OCI-LY1 (cell line): Measurements from ENCODE around the gene FXYD3.

ENCODE experiments used
- H2AFZ ChIP-seq: fragments of 200-600 bp; sonication (generic), shearing (Covaris generic); 2 replicates; pipeline ENCODE4 v1.6.0; 2014; ENCODE audit warnings: antibody characterized with exemption, mild to moderate bottlenecking, low read length
- H3F3A ChIP-seq: fragments of 200-600 bp; sonication (generic), shearing (Covaris generic); 2 replicates; pipeline ENCODE4 v1.6.0; 2014; ENCODE audit warnings: mild to moderate bottlenecking, antibody characterized with exemption, low read length, moderate library complexity; ENCODE audit not compliant: insufficient read depth
- H3K27ac ChIP-seq: fragments of 200-600 bp; sonication (generic); 2 replicates; pipeline ENCODE4 v1.5.1; 2014; ENCODE audit warnings: low read length, mixed run types, mild to moderate bottlenecking, low read depth; ENCODE audit not compliant: poor library complexity, severe bottlenecking
- H3K27me3 ChIP-seq: fragments of 200-600 bp; sonication (generic); 2 replicates; pipeline ENCODE4 v1.6.0; 2014; ENCODE audit warnings: antibody characterized with exemption, mild to moderate bottlenecking, low read length, moderate library complexity; ENCODE audit not compliant: insufficient read depth
- H3K36me3 ChIP-seq: fragments of 200-600 bp; sonication (generic); 2 replicates; pipeline ENCODE4 v1.6.1; 2014; ENCODE audit warnings: mild to moderate bottlenecking, antibody characterized with exemption, low read length, moderate library complexity, mixed read lengths; ENCODE audit not compliant: insufficient read depth
- H3K4me1 ChIP-seq: fragments of 200-600 bp; sonication (generic); 2 replicates; pipeline ENCODE4 v1.5.1; 2014; ENCODE audit warnings: mild to moderate bottlenecking, low read length, moderate library complexity; ENCODE audit not compliant: insufficient read depth, severe bottlenecking
- H3K4me2 ChIP-seq: fragments of 200-600 bp; sonication (generic), shearing (Covaris generic); 2 replicates; pipeline ENCODE4 v1.6.1; 2014; ENCODE audit warnings: low read length
- H3K4me3 ChIP-seq: fragments of 200-600 bp; sonication (generic); 2 replicates; pipeline ENCODE4 v1.5.1; 2014; ENCODE audit warnings: low read length, low read depth, mild to moderate bottlenecking, mixed read lengths; ENCODE audit not compliant: poor library complexity, severe bottlenecking
- H3K79me2 ChIP-seq: fragments of 200-600 bp; shearing (Covaris generic); 2 replicates; pipeline ENCODE4 v1.6.1; 2016; ENCODE audit warnings: mixed run types, low read length, mixed read lengths; ENCODE audit not compliant: insufficient read depth
- H3K9ac ChIP-seq: fragments of 200-600 bp; sonication (generic), shearing (Covaris generic); 2 replicates; pipeline ENCODE4 v1.6.1; 2014; ENCODE audit warnings: mild to moderate bottlenecking, low read length, mixed read lengths
- H3K9me2 ChIP-seq: fragments of 200-600 bp; sonication (generic), shearing (Covaris generic); 2 replicates; pipeline ENCODE4 v1.6.1; 2014; ENCODE audit warnings: low read depth, mild to moderate bottlenecking, low read length, mixed read lengths
- H3K9me3 ChIP-seq: fragments of 200-600 bp; shearing (Covaris generic); 2 replicates; pipeline ENCODE4 v1.6.1; 2014; ENCODE audit warnings: low read length, mixed read lengths
- H4K20me1 ChIP-seq: fragments of 200-600 bp; sonication (generic), shearing (Covaris generic); 2 replicates; pipeline ENCODE4 v1.6.0; 2016; ENCODE audit warnings: mild to moderate bottlenecking, low read length; ENCODE audit not compliant: insufficient read depth
- EZH2 ChIP-seq: fragments of 200-600 bp; sonication (generic), shearing (Covaris generic); IDR thresholded peaks from 2 replicates; pipeline ENCODE4 v1.8.0; 2017; ENCODE audit warnings: borderline replicate concordance, mixed run types, mild to moderate bottlenecking, antibody characterized with exemption, low read length, moderate library complexity, mixed read lengths
- TF ChIP-seq, protein P1 (sequence below): fragments of 200-600 bp; sonication (generic), shearing (Covaris generic); IDR thresholded peaks from 2 replicates; pipeline ENCODE4 v1.5.1; 2017; ENCODE audit warnings: mild to moderate bottlenecking, antibody characterized with exemption, low read length, moderate library complexity, mixed read lengths

The FXYD3 gene

DNA sequence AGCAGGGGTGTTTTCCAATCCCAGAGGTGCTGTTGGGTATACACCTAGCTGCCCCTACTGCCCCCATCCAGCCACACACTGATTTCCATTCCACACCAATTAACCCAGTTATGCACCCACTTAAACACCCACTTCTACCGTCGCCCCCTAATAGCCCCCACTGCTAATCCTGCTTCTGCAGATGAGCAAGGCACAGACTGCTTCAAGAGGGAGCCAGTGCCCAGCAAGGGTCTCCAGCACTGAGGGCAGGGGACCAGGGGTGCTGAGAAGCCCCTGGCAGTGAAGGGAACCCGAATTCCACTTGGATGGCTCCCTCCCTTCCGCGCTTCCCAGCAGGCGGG lies 28.6 kb downstream of the FXYD3 start:
- no peak overlapping the region for H2AFZ ChIP-seq
- H3K27me3 ChIP-seq, result no peaks in the 10 kb centered on the region
- no peaks in the 10 kb centered on the region for H3K9me2 ChIP-seq
- H4K20me1 ChIP-seq, result no peaks in the 10 kb centered on the region
- H3K4me1 ChIP-seq, result peaks cover 15% of the 10 kb centered on the region
- H3K4me2 ChIP-seq, result no peak overlapping the region
- H3F3A ChIP-seq, result no peaks in the 10 kb centered on the region; the same call in 1 of the 2 replicates
- no peaks in the 10 kb centered on the region for H3K36me3 ChIP-seq
- no peak overlapping the region for H3K27ac ChIP-seq
- H3K4me3 ChIP-seq, result no peak overlapping the region
- H3K79me2 ChIP-seq, result no peaks in the 10 kb centered on the region
- no peaks in the 10 kb centered on the region for H3K9me3 ChIP-seq
- H3K9ac ChIP-seq, result no peak overlapping the region
- no peak for TF ChIP-seq EZH2
- TF ChIP-seq, protein P1, sequence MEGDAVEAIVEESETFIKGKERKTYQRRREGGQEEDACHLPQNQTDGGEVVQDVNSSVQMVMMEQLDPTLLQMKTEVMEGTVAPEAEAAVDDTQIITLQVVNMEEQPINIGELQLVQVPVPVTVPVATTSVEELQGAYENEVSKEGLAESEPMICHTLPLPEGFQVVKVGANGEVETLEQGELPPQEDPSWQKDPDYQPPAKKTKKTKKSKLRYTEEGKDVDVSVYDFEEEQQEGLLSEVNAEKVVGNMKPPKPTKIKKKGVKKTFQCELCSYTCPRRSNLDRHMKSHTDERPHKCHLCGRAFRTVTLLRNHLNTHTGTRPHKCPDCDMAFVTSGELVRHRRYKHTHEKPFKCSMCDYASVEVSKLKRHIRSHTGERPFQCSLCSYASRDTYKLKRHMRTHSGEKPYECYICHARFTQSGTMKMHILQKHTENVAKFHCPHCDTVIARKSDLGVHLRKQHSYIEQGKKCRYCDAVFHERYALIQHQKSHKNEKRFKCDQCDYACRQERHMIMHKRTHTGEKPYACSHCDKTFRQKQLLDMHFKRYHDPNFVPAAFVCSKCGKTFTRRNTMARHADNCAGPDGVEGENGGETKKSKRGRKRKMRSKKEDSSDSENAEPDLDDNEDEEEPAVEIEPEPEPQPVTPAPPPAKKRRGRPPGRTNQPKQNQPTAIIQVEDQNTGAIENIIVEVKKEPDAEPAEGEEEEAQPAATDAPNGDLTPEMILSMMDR, result no peak

DNA sequence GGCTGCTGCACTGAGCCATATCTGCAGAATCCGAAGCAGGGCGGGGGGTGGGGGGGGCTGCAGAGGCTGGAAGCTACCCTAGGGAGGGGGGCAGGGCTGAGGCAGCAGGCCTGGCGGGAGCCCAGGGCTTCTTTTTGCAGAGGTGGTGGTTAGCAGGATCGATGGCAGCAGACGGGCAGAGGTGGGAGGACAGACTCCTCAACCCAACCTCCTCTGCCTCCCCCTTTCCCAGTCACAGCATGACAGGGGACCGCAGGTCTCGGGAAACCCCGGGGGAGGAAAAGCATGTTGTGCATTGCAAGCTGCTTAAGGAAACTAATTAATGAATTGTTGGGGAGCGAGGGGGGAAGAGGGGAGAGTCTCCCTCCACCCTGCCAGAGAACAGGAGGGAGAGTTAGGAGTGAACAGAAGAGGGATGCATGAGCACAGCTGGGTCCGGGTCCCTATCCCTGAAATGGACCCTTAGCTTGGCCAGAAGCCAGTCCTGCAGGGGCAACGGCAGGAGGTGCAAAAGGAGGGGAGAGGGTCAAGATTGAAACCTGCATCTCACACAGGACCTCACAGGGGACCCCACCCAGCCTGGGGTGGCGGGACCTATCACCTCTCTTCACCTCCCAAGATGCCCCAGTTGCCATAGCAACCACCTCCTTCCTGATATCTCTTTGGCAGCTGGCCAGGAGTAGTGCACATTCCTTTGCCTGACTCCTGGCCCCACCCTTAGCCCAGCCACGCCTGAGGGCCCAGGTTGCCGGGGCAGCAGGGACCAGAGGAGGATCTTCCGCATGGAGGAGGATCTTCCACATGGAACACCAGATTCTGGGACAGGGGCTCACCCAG lies 29.2 kb downstream of the FXYD3 start:
- Histone ChIP-seq H3K27me3 (no peaks in the 10 kb centered on the region), H3K9me3 (no peaks in the 10 kb centered on the region), H3K27ac (no peak overlapping the region), H3K4me2 (no peak overlapping the region), H4K20me1 (no peaks in the 10 kb centered on the region), H3F3A (no peaks in the 10 kb centered on the region; the same call in 1 of the 2 replicates), H3K79me2 (no peaks in the 10 kb centered on the region), H3K36me3 (no peaks in the 10 kb centered on the region), H3K4me3 (no peak overlapping the region), H3K4me1 (peaks cover 15% of the 10 kb centered on the region), H3K9me2 (no peaks in the 10 kb centered on the region), H3K9ac (no peak overlapping the region), H2AFZ (no peak overlapping the region)
- TF ChIP-seq, protein P1, result no peak
- no peak for TF ChIP-seq EZH2

- TF ChIP-seq EZH2, result no peak
- TF ChIP-seq, protein P1, result no peak
- no peaks in the 10 kb centered on the region for H4K20me1 ChIP-seq
- H3K27me3 ChIP-seq, result no peaks in the 10 kb centered on the region
- H3K36me3 ChIP-seq, result no peaks in the 10 kb centered on the region
- no peak overlapping the region for H3K4me2 ChIP-seq
- peaks cover 10% of the 10 kb centered on the region for H3K4me1 ChIP-seq
- H3K27ac ChIP-seq, result no peak overlapping the region
- H3K79me2 ChIP-seq, result no peaks in the 10 kb centered on the region
- no peak overlapping the region for H2AFZ ChIP-seq
- H3K4me3 ChIP-seq, result no peak overlapping the region
- H3F3A ChIP-seq, result no peaks in the 10 kb centered on the region
- no peaks in the 10 kb centered on the region for H3K9me2 ChIP-seq
- no peak overlapping the region for H3K9ac ChIP-seq
- H3K9me3 ChIP-seq, result no peaks in the 10 kb centered on the region
Observed at GRCh38 chr19:35146746-35147459, 31.3 kb downstream of the FXYD3 start.
